ENCODE data around the gene MYOF.
"Not testable (repeated sequence)": the region's sequence is repeated elsewhere in the genome, so short reads cannot be mapped to it uniquely, and the experiment has no call there.

Gene MYOF

GRCh38 chr10:93299606-93300287 lies 182.4 kb downstream of the MYOF start:
- no peak for DNase-seq

- no peak for DNase-seq
Observed at GRCh38 chr10:93299195-93299594, 182.9 kb downstream of the MYOF start.

- no peak for DNase-seq
Observed at GRCh38 chr10:93296151-93296550, 186.0 kb downstream of the MYOF start.

GRCh38 chr10:93293999-93294398 lies 188.1 kb downstream of the MYOF start:
- no peak for DNase-seq

GRCh38 chr10:93290661-93291354 lies 191.3 kb downstream of the MYOF start:
- no peak for DNase-seq

GRCh38 chr10:93288679-93289634 lies 193.2 kb downstream of the MYOF start:
- peak in 37 of 56 donors; percentile 1 to 80 (median 14) for DNase-seq

GRCh38 chr10:93287775-93288174 lies 194.4 kb downstream of the MYOF start:
- DNase-seq = no peak

GRCh38 chr10:93284246-93284645 lies 197.9 kb downstream of the MYOF start:
- DNase-seq = not testable (repeated sequence)

- no peak for DNase-seq
Observed at GRCh38 chr10:93281367-93281720, 200.8 kb downstream of the MYOF start.

- DNase-seq = no peak
Observed at GRCh38 chr10:93280699-93281366, 201.3 kb downstream of the MYOF start.

GRCh38 chr10:93280121-93280698 lies 201.9 kb downstream of the MYOF start:
- DNase-seq = no peak

- no peak for DNase-seq
Observed at GRCh38 chr10:93277360-93277759, 204.8 kb downstream of the MYOF start.

- DNase-seq = no peak
Observed at GRCh38 chr10:93274419-93274818, 207.7 kb downstream of the MYOF start.

GRCh38 chr10:93272884-93273675 lies 209.1 kb downstream of the MYOF start:
- no peak for DNase-seq

GRCh38 chr10:93271347-93271746 lies 210.8 kb downstream of the MYOF start:
- DNase-seq = no peak

GRCh38 chr10:93269281-93269680 lies 212.9 kb downstream of the MYOF start:
- DNase-seq = no peak

- DNase-seq = no peak
Observed at GRCh38 chr10:93268021-93268420, 214.1 kb downstream of the MYOF start.

- no peak for DNase-seq
Observed at GRCh38 chr10:93267521-93267920, 214.6 kb downstream of the MYOF start.

GRCh38 chr10:93266858-93267257 lies 215.3 kb downstream of the MYOF start:
- no peak for DNase-seq

- DNase-seq = no peak
Observed at GRCh38 chr10:93261961-93262610, 220.0 kb downstream of the MYOF start.
